Esophagus muscularis mucosa (tissue), 4 donors: ENCODE results near the gene BCL2L11. TPM values are rescaled to one million over a fixed set of nuclear protein-coding genes. Genes with fewer than 3 reads are reported as not detected.

Experiments
- DNase-seq: peaks from one replicate; pipeline ENCODE4 v3.0.0-alpha.2; 2017; ENCODE audit errors: extremely low spot score
- H3K27ac ChIP-seq, 4 donors: fragments of 200-600 bp; sonication (generic); replicated peaks in 1 of 4; 1 replicate in 3 of 4; 2 replicates in 1 of 4; pipeline ENCODE4 v1.5.1; 2016 to 2019; ENCODE audit warnings: mild to moderate bottlenecking in 1 of 4
- H3K27me3 ChIP-seq, 4 donors: fragments of 200-600 bp; sonication (generic); one replicate each; pipeline versions ENCODE4 v1.5.1 to v1.6.0; 2016 to 2019
- H3K36me3 ChIP-seq, 4 donors: fragments of 200-600 bp; sonication (generic); one replicate each; pipeline ENCODE4 v1.5.1; 2016 to 2019
- H3K4me1 ChIP-seq, 4 donors: fragments of 200-600 bp; sonication (generic); one replicate each; pipeline ENCODE4 v1.5.1; 2016 to 2019
- H3K4me3 ChIP-seq, 4 donors: fragments of 200-600 bp; sonication (generic); 1 replicate in 2 of 4; 2 replicates in 2 of 4; pipeline ENCODE4 v1.5.1; 2016 to 2019; ENCODE audit warnings: mild to moderate bottlenecking in 4 of 4, moderate library complexity in 1 of 4
- H3K9me3 ChIP-seq, 4 donors: fragments of 200-600 bp; sonication (generic); 1 replicate in 3 of 4; 2 replicates in 1 of 4; pipeline ENCODE4 v1.5.1; 2016 to 2019
- EP300 ChIP-seq: sonication (generic); formaldehyde crosslinking; IDR thresholded peaks from one replicate; pipeline ENCODE4 v1.6.1; 2017; ENCODE audit warnings: antibody characterized with exemption
- POLR2A ChIP-seq: fragments of 450-650 bp; IDR thresholded peaks from one replicate; pipeline ENCODE4 v1.6.1; 2017; ENCODE audit warnings: antibody characterized with exemption, moderate library complexity, mild to moderate bottlenecking, low read depth
- POLR2AphosphoS5 ChIP-seq, 2 donors: sonication (generic); formaldehyde crosslinking; IDR thresholded peaks; one replicate each; pipeline ENCODE4 v1.6.1; 2017; ENCODE audit warnings: antibody characterized with exemption in 2 of 2
- WGBS: methylation state at CpG from one replicate; pipeline ENCODE4 v1.1.5; 2018; 5-methylcytosine and 5-hydroxymethylcytosine counted together
- intact Hi-C: fragments of 100-400 bp; cut with DNase I; formaldehyde crosslinking; loops from one replicate; pipeline ENCODE4 v1.15.1; 2023
- total RNA-seq, 4 donors: library from RNA; depleted of rRNA; stranded (reverse); fragments of >200 nt; gene quantifications; one replicate each; pipeline versions ENCODE4 v1.1.0 to v1.2.1, GENCODE V29; 2016
- TF ChIP-seq, protein P1 (sequence below), 3 experiments: fragments of 200-600 bp in 2 of 3; fragments of 450-650 bp in 1 of 3; sonication (generic) in 2 of 3; IDR thresholded peaks; one replicate each; pipeline ENCODE4 v1.5.1; 2017 to 2019; ENCODE audit warnings: antibody characterized with exemption in 3 of 3, mild to moderate bottlenecking in 2 of 3, moderate library complexity in 1 of 3

Gene BCL2L11
- total RNA-seq, 4 donors from 2014 or later, result 8.9 to 16.6 (median 13.0) TPM

- no peak for DNase-seq
- Histone ChIP-seq H3K36me3 (no peaks in the 10 kb centered on the region), H3K9me3 (no peaks in the 10 kb centered on the region), H3K27ac (no peak overlapping the region), H3K4me3 (no peak overlapping the region), H3K4me1 (no peaks in the 10 kb centered on the region), H3K27me3 (no peaks in the 10 kb centered on the region)
- 86% methylated on average over 2 of the region's 2 CpGs for WGBS
- no peak for TF ChIP-seq POLR2AphosphoS5 (IDR thresholded peaks at IDR 0.05)
- TF ChIP-seq POLR2A, result no peak
- TF ChIP-seq, protein P1, sequence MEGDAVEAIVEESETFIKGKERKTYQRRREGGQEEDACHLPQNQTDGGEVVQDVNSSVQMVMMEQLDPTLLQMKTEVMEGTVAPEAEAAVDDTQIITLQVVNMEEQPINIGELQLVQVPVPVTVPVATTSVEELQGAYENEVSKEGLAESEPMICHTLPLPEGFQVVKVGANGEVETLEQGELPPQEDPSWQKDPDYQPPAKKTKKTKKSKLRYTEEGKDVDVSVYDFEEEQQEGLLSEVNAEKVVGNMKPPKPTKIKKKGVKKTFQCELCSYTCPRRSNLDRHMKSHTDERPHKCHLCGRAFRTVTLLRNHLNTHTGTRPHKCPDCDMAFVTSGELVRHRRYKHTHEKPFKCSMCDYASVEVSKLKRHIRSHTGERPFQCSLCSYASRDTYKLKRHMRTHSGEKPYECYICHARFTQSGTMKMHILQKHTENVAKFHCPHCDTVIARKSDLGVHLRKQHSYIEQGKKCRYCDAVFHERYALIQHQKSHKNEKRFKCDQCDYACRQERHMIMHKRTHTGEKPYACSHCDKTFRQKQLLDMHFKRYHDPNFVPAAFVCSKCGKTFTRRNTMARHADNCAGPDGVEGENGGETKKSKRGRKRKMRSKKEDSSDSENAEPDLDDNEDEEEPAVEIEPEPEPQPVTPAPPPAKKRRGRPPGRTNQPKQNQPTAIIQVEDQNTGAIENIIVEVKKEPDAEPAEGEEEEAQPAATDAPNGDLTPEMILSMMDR (IDR thresholded peaks at IDR 0.05), result no peak
- no peak for TF ChIP-seq EP300
- intact Hi-C loops, result no loop called here
Measured at GRCh38 chr2:111101592-111101991, 19.1 kb upstream of the BCL2L11 start.

DNA sequence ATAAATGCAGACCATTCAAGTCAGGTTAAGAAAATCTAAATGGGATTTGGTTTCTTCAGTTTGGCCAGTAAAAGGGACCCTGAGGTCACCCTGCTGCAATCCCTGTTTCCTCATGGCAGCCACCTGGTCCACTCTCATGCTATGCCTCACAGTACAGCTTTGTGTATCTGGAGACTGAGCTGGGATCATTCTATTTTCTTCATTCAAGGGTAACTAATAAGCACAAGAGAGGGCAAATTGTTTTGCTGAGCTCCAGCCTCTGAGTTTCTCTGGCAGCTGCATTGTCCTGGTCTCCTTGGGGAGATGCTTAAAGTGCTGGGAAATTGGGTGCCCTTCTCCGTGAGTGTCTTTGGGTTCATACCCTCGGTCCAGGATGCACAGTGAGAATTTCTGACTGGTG is 18.5 kb upstream of the BCL2L11 start:
- Histone ChIP-seq H3K4me1 (no peaks in the 10 kb centered on the region), H3K36me3 (no peaks in the 10 kb centered on the region), H3K27ac (no peak overlapping the region), H3K27me3 (no peaks in the 10 kb centered on the region), H3K4me3 (no peak overlapping the region), H3K9me3 (no peaks in the 10 kb centered on the region)
- no peak for DNase-seq
- 70% methylated on average over 2 of the region's 2 CpGs for WGBS
- intact Hi-C loops, result no loop called here
- TF ChIP-seq, protein P1 (IDR thresholded peaks at IDR 0.05), result no peak
- TF ChIP-seq POLR2A, result no peak
- no peak for TF ChIP-seq EP300
- no peak for TF ChIP-seq POLR2AphosphoS5 (IDR thresholded peaks at IDR 0.05)

DNA sequence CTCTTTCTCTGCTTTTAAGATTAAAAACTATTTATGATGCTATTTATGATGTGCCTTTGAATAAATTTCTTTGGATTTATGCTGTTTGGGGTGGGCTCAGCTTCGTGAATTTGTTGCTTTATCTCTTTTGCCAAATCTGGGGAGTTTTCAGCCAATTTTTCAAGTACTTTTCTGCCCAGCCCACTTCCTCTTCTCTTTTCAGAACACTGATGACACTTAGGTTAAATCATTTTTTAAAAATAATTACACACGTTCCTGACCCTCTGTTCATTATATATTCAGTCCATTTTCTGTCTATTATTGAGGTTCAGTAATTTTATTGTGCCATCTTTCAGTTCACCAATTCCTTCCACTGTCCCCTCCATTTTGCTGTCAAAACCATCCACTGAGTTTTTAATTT is 14.8 kb upstream of the BCL2L11 start:
- Histone ChIP-seq H3K9me3 (no peaks in the 10 kb centered on the region), H3K27ac (no peak overlapping the region), H3K4me1 (no peaks in the 10 kb centered on the region), H3K4me3 (no peak overlapping the region), H3K36me3 (no peaks in the 10 kb centered on the region), H3K27me3 (peaks cover 0 to under 1% (median 0%) of the 10 kb centered on the region in 4 donors)
- no peak for DNase-seq
- TF ChIP-seq POLR2AphosphoS5 (IDR thresholded peaks at IDR 0.05) (no peak), EP300 (no peak), POLR2A (no peak)
- TF ChIP-seq, protein P1 (IDR thresholded peaks at IDR 0.05), result no peak
- intact Hi-C loops, result no loop called here
- WGBS, result 65% methylated on average over 2 of the region's 2 CpGs

DNA sequence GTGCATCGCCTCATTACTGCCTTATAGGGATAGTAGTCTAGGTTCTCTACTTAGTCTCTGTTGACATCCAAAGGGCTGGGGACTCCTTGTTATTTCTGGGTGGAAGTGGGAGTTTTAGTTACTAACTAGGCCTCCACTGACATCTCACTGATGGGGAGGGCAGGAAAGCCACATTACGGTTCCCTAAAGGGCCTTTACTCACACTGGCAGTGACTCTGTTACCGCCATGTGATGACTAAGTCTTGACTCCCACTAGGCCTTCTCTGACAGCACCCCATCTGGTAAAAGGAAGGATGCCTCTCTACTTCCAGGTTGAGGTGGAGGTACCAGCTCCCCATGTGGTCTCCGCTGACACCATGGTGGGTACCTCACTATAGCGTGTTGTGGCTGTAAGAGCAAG is 14.0 kb upstream of the BCL2L11 start:
- WGBS, result 95% methylated on average over 4 of the region's 5 CpGs
- intact Hi-C loops, result no loop called here
- Histone ChIP-seq H3K27ac (no peak overlapping the region), H3K4me1 (no peaks in the 10 kb centered on the region), H3K36me3 (no peaks in the 10 kb centered on the region), H3K27me3 (peaks cover 0 to 4% (median 0%) of the 10 kb centered on the region in 4 donors), H3K4me3 (no peak overlapping the region), H3K9me3 (no peaks in the 10 kb centered on the region)
- DNase-seq, result no peak
- TF ChIP-seq POLR2AphosphoS5 (IDR thresholded peaks at IDR 0.05), result no peak
- TF ChIP-seq, protein P1 (IDR thresholded peaks at IDR 0.05), result no peak
- TF ChIP-seq EP300, result no peak
- TF ChIP-seq POLR2A, result no peak

- no peak overlapping the region for H3K4me3 ChIP-seq
- H3K27me3 ChIP-seq, result peaks cover 0 to 24% (median 2%) of the 10 kb centered on the region in 4 donors
- H3K36me3 ChIP-seq, result no peaks in the 10 kb centered on the region
- DNase-seq, result no peak
- WGBS, result 92% methylated on average over 2 of the region's 2 CpGs
- no peak for TF ChIP-seq POLR2AphosphoS5 (IDR thresholded peaks at IDR 0.05)
- no peak for TF ChIP-seq POLR2A
- no peak for TF ChIP-seq EP300
- TF ChIP-seq, protein P1 (IDR thresholded peaks at IDR 0.05), result no peak
- H3K27ac ChIP-seq, result no peak overlapping the region
- intact Hi-C loops, result no loop called here
- no peaks in the 10 kb centered on the region for H3K9me3 ChIP-seq
- H3K4me1 ChIP-seq, result no peaks in the 10 kb centered on the region
Measured at GRCh38 chr2:111108745-111109271, 11.9 kb upstream of the BCL2L11 start.
